Hindlimb muscle (tissue), 1 donor: ENCODE measurements around the gene DNAH3. TPM values are rescaled to one million over a fixed set of nuclear protein-coding genes. Genes with fewer than 3 reads are reported as not detected.
"Not testable (repeated sequence)": the region's sequence is repeated elsewhere in the genome, so short reads cannot be mapped to it uniquely, and the experiment has no call there.

Source experiments
- DNase-seq: peaks from one replicate; pipeline ENCODE4 v3.0.0-alpha.2; 2013
- polyA plus RNA-seq: library from polyadenylated mRNA; unstranded; fragments of 120-200 nt; gene quantifications from one replicate; pipeline ENCODE4 v1.2.1, GENCODE V29; 2013; ENCODE audit not compliant: insufficient read length

Gene DNAH3
- polyA plus RNA-seq, 1 donor, result 0.17 TPM

GRCh38 chr16:21063314-21063713, 87.3 kb downstream of the DNAH3 start:
- not testable (repeated sequence) for DNase-seq

- no peak for DNase-seq
These were observed 90.6 kb downstream of the DNAH3 start for GRCh38 chr16:21060027-21060510.

GRCh38 chr16:21057875-21058274, 92.8 kb downstream of the DNAH3 start:
- DNase-seq, result no peak

- no peak for DNase-seq
These were observed 94.2 kb downstream of the DNAH3 start for GRCh38 chr16:21056396-21056795.

- DNase-seq, result not testable (repeated sequence)
These were observed 94.9 kb downstream of the DNAH3 start for GRCh38 chr16:21055738-21056137.

- no peak for DNase-seq
These were observed 97.1 kb downstream of the DNAH3 start for GRCh38 chr16:21053590-21053989.

- not testable (repeated sequence) for DNase-seq
These were observed 102.3 kb downstream of the DNAH3 start for GRCh38 chr16:21048091-21048912.

- DNase-seq, result no peak
These were observed 112.4 kb downstream of the DNAH3 start for GRCh38 chr16:21038197-21038596.

GRCh38 chr16:21037736-21038135, 112.9 kb downstream of the DNAH3 start:
- DNase-seq, result no peak

GRCh38 chr16:21037168-21037567, 113.5 kb downstream of the DNAH3 start:
- DNase-seq, result no peak

GRCh38 chr16:21036471-21036870, 114.2 kb downstream of the DNAH3 start:
- DNase-seq, result no peak

- no peak for DNase-seq
These were observed 116.9 kb downstream of the DNAH3 start for GRCh38 chr16:21033704-21034103.

GRCh38 chr16:21033264-21033663, 117.4 kb downstream of the DNAH3 start:
- no peak for DNase-seq

GRCh38 chr16:21028728-21029127, 121.9 kb downstream of the DNAH3 start:
- DNase-seq, result no peak

GRCh38 chr16:21026846-21027245, 123.8 kb downstream of the DNAH3 start:
- DNase-seq, result no peak

- DNase-seq, result no peak
These were observed 127.0 kb downstream of the DNAH3 start for GRCh38 chr16:21023509-21024202.

GRCh38 chr16:21021316-21021715, 129.3 kb downstream of the DNAH3 start:
- no peak for DNase-seq

GRCh38 chr16:21009815-21010214, 140.8 kb downstream of the DNAH3 start:
- DNase-seq, result no peak

- no peak for DNase-seq
These were observed 145.6 kb downstream of the DNAH3 start for GRCh38 chr16:21005008-21005407.

GRCh38 chr16:21001262-21001661, 149.4 kb downstream of the DNAH3 start:
- DNase-seq, result no peak

GRCh38 chr16:20997147-20997546, 153.5 kb downstream of the DNAH3 start:
- no peak for DNase-seq

GRCh38 chr16:20995711-20996110, 154.9 kb downstream of the DNAH3 start:
- DNase-seq, result no peak

- not testable (repeated sequence) for DNase-seq
These were observed 161.1 kb downstream of the DNAH3 start for GRCh38 chr16:20989496-20990070.
